ENCODE results near the gene COPZ2. TPM values are rescaled to one million over a fixed set of nuclear protein-coding genes. Genes with fewer than 3 reads are reported as not detected.
A peak's percentile ranks its signal among the peaks of the same experiment; 100 is the strongest.

COPZ2 gene
- total and polyA plus RNA-seq, 9 of the 15 experiments (the other 6 are each of a cell fraction or from before 2014, with no cell fraction given): 0.22 to 0.49 TPM; not detected in 7

DNA sequence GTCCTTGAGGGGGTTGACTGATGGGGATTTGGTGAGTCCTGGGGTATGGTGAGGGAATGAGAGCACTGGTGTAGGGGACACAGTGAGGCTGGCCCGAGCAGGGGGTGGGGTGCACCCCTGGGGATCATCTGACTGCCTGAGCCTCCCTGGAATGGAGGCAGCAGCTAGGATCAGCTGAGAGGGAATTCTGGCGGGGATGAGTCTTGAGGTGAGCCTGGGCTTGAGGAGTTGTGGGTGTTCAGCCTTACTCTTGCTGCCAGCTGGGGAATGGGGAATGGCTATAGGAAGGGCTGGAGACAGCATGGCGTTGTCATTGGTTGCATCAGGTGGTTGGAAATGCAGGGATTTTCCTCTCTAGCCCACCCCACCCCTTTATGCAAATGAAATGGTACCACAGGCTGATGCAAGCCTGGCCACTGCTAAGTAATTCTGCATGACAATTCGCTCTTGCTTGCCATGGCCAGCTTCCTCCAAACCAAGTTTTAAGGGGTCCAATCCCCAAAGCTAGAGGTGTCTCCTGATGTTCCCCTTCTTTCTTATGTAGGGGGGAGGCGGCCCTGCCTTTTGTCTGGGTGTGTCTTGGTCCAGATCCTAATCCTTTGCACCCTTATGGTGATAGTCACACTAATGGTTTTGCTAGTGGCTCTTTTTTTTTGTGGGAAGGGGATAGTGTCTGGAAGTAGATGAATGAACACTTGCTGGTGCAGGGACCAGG, 18.1 kb upstream of the COPZ2 start (continued):
- TF ChIP-seq, protein P1, sequence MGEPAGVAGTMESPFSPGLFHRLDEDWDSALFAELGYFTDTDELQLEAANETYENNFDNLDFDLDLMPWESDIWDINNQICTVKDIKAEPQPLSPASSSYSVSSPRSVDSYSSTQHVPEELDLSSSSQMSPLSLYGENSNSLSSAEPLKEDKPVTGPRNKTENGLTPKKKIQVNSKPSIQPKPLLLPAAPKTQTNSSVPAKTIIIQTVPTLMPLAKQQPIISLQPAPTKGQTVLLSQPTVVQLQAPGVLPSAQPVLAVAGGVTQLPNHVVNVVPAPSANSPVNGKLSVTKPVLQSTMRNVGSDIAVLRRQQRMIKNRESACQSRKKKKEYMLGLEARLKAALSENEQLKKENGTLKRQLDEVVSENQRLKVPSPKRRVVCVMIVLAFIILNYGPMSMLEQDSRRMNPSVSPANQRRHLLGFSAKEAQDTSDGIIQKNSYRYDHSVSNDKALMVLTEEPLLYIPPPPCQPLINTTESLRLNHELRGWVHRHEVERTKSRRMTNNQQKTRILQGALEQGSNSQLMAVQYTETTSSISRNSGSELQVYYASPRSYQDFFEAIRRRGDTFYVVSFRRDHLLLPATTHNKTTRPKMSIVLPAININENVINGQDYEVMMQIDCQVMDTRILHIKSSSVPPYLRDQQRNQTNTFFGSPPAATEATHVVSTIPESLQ (CRISPR knock-in tag; IDR thresholded peaks at IDR 0.05): no peak
- TF ChIP-seq PPARD (CRISPR knock-in tag; IDR thresholded peaks at IDR 0.05): 0 out of 2 replicates have a peak, but pooled peaks have one; percentile 31
- TF ChIP-seq NR1H2 (CRISPR knock-in tag; IDR thresholded peaks at IDR 0.05): no peak
- no peak for TF ChIP-seq RFX7 (CRISPR knock-in tag; IDR thresholded peaks at IDR 0.05)
- no peak for TF ChIP-seq NR2C2 (CRISPR knock-in tag; IDR thresholded peaks at IDR 0.05)
- TF ChIP-seq NR2C2 (tag; IDR thresholded peaks at IDR 0.05): peak; percentile 56; the same call in 1 of the 2 replicates

All from K562 (cell line).